Loucy (cell line): ENCODE results near the gene NPY.

Source experiments
- H2AFZ ChIP-seq: fragments of 200-600 bp; sonication (generic); 2 replicates; pipeline ENCODE4 v1.6.0; 2016; ENCODE audit warnings: antibody characterized with exemption, mild to moderate bottlenecking, low read length, moderate library complexity
- H3F3A ChIP-seq: fragments of 200-600 bp; 2 replicates; pipeline ENCODE4 v1.6.0; 2016; ENCODE audit warnings: antibody characterized with exemption, low read depth, mild to moderate bottlenecking
- H3K27me3 ChIP-seq: fragments of 200-600 bp; sonication (generic); 2 replicates; pipeline ENCODE4 v1.6.1; 2014; ENCODE audit warnings: low read length, mild to moderate bottlenecking; ENCODE audit not compliant: insufficient read depth, poor library complexity, severe bottlenecking
- H3K36me3 ChIP-seq: fragments of 200-600 bp; sonication (generic); 2 replicates; pipeline ENCODE4 v1.6.1; 2016; ENCODE audit warnings: low read length; ENCODE audit not compliant: insufficient read depth
- H3K4me1 ChIP-seq: fragments of 200-600 bp; sonication (generic); 2 replicates; pipeline ENCODE4 v1.5.1; 2014; ENCODE audit warnings: low read length, mild to moderate bottlenecking; ENCODE audit not compliant: insufficient read depth, poor library complexity, severe bottlenecking
- H3K4me2 ChIP-seq: fragments of 200-600 bp; sonication (generic); 2 replicates; pipeline ENCODE4 v1.6.0; 2014; ENCODE audit warnings: antibody characterized with exemption, low read length, low read depth, mild to moderate bottlenecking; ENCODE audit not compliant: poor library complexity, severe bottlenecking
- H3K4me3 ChIP-seq: fragments of 200-600 bp; sonication (generic); 2 replicates; pipeline ENCODE4 v1.5.1; 2014; ENCODE audit warnings: low read length, mild to moderate bottlenecking, mixed read lengths; ENCODE audit not compliant: poor library complexity, severe bottlenecking
- H3K79me2 ChIP-seq: fragments of 200-600 bp; sonication (generic); 2 replicates; pipeline ENCODE4 v1.6.1; 2014; ENCODE audit warnings: low read length; ENCODE audit not compliant: insufficient read depth
- H3K9ac ChIP-seq: fragments of 200-600 bp; sonication (generic); 2 replicates; pipeline ENCODE4 v1.6.0; 2014; ENCODE audit warnings: mild to moderate bottlenecking, low read depth, low read length, moderate library complexity; ENCODE audit not compliant: poor library complexity, severe bottlenecking
- H3K9me2 ChIP-seq: fragments of 200-600 bp; sonication (generic); replicated peaks from 2 replicates; pipeline ENCODE4 v1.6.1; 2016; ENCODE audit warnings: low read depth, low read length, mixed read lengths
- H3K9me3 ChIP-seq: fragments of 200-600 bp; sonication (generic); 2 replicates; pipeline ENCODE4 v1.6.1; 2014; ENCODE audit warnings: mild to moderate bottlenecking, antibody characterized with exemption, low read length, low read depth; ENCODE audit not compliant: insufficient read depth
- H4K20me1 ChIP-seq: fragments of 200-600 bp; sonication (generic); 2 replicates; pipeline ENCODE4 v1.6.0; 2014; ENCODE audit warnings: antibody characterized with exemption, low read length, mild to moderate bottlenecking; ENCODE audit not compliant: insufficient read depth, poor library complexity, severe bottlenecking
- EZH2phosphoT487 ChIP-seq: fragments of 200-600 bp; IDR thresholded peaks from 2 replicates; pipeline ENCODE4 v1.6.1; 2018; ENCODE audit warnings: antibody characterized with exemption, mild to moderate bottlenecking, moderate library complexity, borderline replicate concordance
- TF ChIP-seq, protein P1 (sequence below): fragments of 200-600 bp; sonication (generic); conservative IDR thresholded peaks from 2 replicates; pipeline ENCODE4 v1.5.1; 2014; ENCODE audit warnings: mild to moderate bottlenecking, antibody characterized with exemption, low read length

The NPY gene

DNA sequence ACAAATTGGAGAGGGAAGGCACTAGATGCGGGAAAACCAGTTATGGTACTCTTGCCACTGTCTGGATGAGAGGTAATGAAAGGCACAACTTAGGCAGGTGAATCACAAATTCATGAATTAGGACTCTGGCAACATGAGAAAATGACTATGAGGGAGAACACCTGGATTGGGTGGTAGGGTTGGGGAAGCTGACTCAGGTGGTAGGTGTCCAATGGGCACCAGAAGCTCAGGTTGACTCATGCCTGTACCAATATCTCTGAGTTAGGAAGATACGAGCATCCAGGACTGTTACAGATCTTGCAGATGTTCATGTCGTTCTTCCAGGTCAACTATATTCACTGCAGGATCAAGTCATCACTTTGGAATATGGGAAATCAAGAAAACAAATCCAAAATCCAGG lies 56.7 kb downstream of the NPY start:
- no peak overlapping the region for H2AFZ ChIP-seq
- no peaks in the 10 kb centered on the region for H4K20me1 ChIP-seq
- H3K4me1 ChIP-seq: no peaks in the 10 kb centered on the region
- H3K27me3 ChIP-seq: no peaks in the 10 kb centered on the region
- H3K9me2 ChIP-seq: no peaks in the 10 kb centered on the region
- H3F3A ChIP-seq: no peaks in the 10 kb centered on the region
- TF ChIP-seq, protein P1, sequence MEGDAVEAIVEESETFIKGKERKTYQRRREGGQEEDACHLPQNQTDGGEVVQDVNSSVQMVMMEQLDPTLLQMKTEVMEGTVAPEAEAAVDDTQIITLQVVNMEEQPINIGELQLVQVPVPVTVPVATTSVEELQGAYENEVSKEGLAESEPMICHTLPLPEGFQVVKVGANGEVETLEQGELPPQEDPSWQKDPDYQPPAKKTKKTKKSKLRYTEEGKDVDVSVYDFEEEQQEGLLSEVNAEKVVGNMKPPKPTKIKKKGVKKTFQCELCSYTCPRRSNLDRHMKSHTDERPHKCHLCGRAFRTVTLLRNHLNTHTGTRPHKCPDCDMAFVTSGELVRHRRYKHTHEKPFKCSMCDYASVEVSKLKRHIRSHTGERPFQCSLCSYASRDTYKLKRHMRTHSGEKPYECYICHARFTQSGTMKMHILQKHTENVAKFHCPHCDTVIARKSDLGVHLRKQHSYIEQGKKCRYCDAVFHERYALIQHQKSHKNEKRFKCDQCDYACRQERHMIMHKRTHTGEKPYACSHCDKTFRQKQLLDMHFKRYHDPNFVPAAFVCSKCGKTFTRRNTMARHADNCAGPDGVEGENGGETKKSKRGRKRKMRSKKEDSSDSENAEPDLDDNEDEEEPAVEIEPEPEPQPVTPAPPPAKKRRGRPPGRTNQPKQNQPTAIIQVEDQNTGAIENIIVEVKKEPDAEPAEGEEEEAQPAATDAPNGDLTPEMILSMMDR: no peak
- TF ChIP-seq EZH2phosphoT487: no peak
- H3K36me3 ChIP-seq: no peaks in the 10 kb centered on the region
- no peaks in the 10 kb centered on the region for H3K79me2 ChIP-seq
- no peak overlapping the region for H3K4me2 ChIP-seq
- H3K9ac ChIP-seq: no peak overlapping the region
- no peaks in the 10 kb centered on the region for H3K9me3 ChIP-seq
- H3K4me3 ChIP-seq: no peak overlapping the region
